ENCODE data around the gene SAA4.

SAA4 gene

GRCh38 chr11:18245396-18245795, 8.8 kb upstream of the SAA4 start:
- TF ChIP-seq YY1 (IDR thresholded peaks at IDR 0.05; ENCODE audit: low read depth) (no peak), CEBPB (IDR thresholded peaks at IDR 0.05) (no peak), CREB1 (IDR thresholded peaks at IDR 0.05; ENCODE audit: low read depth) (no peak), REST (IDR thresholded peaks at IDR 0.05; ENCODE audit: low read depth) (no peak), EP300 (IDR thresholded peaks at IDR 0.05; ENCODE audit: borderline replicate concordance) (no peak), USF1 (IDR thresholded peaks at IDR 0.05) (no peak), ZBTB7A (IDR thresholded peaks at IDR 0.05; ENCODE audit: low read depth) (no peak), MAX (IDR thresholded peaks at IDR 0.05) (no peak), RAD21 (IDR thresholded peaks at IDR 0.05; ENCODE audit: low read depth) (no peak), TCF12 (IDR thresholded peaks at IDR 0.05; ENCODE audit: low read depth) (no peak), EGR1 (IDR thresholded peaks at IDR 0.05) (no peak), TAF1 (IDR thresholded peaks at IDR 0.05; ENCODE audit: low read depth) (no peak), FOXM1 (IDR thresholded peaks at IDR 0.05; ENCODE audit: borderline replicate concordance, low read depth) (no peak), NFIC (IDR thresholded peaks at IDR 0.05) (no peak), TEAD4 (IDR thresholded peaks at IDR 0.05) (no peak)

- TF ChIP-seq RAD21 (IDR thresholded peaks at IDR 0.05; ENCODE audit: low read depth), result peak; percentile 91
- no peak for TF ChIP-seq FOXM1 (IDR thresholded peaks at IDR 0.05; ENCODE audit: borderline replicate concordance, low read depth)
- peak; percentile 48; the same call in 1 of the 2 replicates for TF ChIP-seq YY1 (IDR thresholded peaks at IDR 0.05; ENCODE audit: low read depth)
Observed at GRCh38 chr11:18243783-18244362, 7.3 kb upstream of the SAA4 start.

- TF ChIP-seq CEBPB (IDR thresholded peaks at IDR 0.05) (no peak), EGR1 (IDR thresholded peaks at IDR 0.05) (no peak), REST (IDR thresholded peaks at IDR 0.05; ENCODE audit: low read depth) (no peak), YY1 (IDR thresholded peaks at IDR 0.05; ENCODE audit: low read depth) (no peak)
Observed at GRCh38 chr11:18239655-18240054, 3.1 kb upstream of the SAA4 start.

- TF ChIP-seq MAX (IDR thresholded peaks at IDR 0.05) (no peak), TEAD4 (IDR thresholded peaks at IDR 0.05) (no peak)
Observed at GRCh38 chr11:18235394-18236334, 938 bp downstream of the SAA4 start.

GRCh38 chr11:18233912-18234311, 2.7 kb downstream of the SAA4 start:
- TF ChIP-seq EP300 (IDR thresholded peaks at IDR 0.05; ENCODE audit: borderline replicate concordance) (no peak), YY1 (IDR thresholded peaks at IDR 0.05; ENCODE audit: low read depth) (no peak), EGR1 (IDR thresholded peaks at IDR 0.05) (no peak), CREB1 (IDR thresholded peaks at IDR 0.05; ENCODE audit: low read depth) (no peak), RAD21 (IDR thresholded peaks at IDR 0.05; ENCODE audit: low read depth) (no peak), CEBPB (IDR thresholded peaks at IDR 0.05) (no peak)

- no peak for TF ChIP-seq TCF12 (IDR thresholded peaks at IDR 0.05; ENCODE audit: low read depth)
- TF ChIP-seq RAD21 (IDR thresholded peaks at IDR 0.05; ENCODE audit: low read depth), result no peak
- no peak for TF ChIP-seq TAF1 (IDR thresholded peaks at IDR 0.05; ENCODE audit: low read depth)
- TF ChIP-seq TEAD4 (IDR thresholded peaks at IDR 0.05), result no peak
- TF ChIP-seq ZBTB7A (IDR thresholded peaks at IDR 0.05; ENCODE audit: low read depth), result no peak
- TF ChIP-seq FOXM1 (IDR thresholded peaks at IDR 0.05; ENCODE audit: borderline replicate concordance, low read depth), result no peak
- no peak for TF ChIP-seq USF1 (IDR thresholded peaks at IDR 0.05)
- no peak for TF ChIP-seq EGR1 (IDR thresholded peaks at IDR 0.05)
- no peak for TF ChIP-seq REST (IDR thresholded peaks at IDR 0.05; ENCODE audit: low read depth)
- TF ChIP-seq CEBPB (IDR thresholded peaks at IDR 0.05), result no peak
- TF ChIP-seq MAX (IDR thresholded peaks at IDR 0.05), result no peak
- TF ChIP-seq YY1 (IDR thresholded peaks at IDR 0.05; ENCODE audit: low read depth), result no peak
Observed at GRCh38 chr11:18230859-18231258, 5.7 kb downstream of the SAA4 start.
